HepG2 (cell line): ENCODE measurements around the gene DCP2. TPM values are rescaled to one million over a fixed set of nuclear protein-coding genes. Genes with fewer than 3 reads are reported as not detected.

Experiments used
- ATAC-seq: fragments of 200-7000 bp; cut with Tn5 transposase; 3 replicates; pipeline ENCODE4 v1.9.1; 2020; ENCODE audit warnings: mild to moderate bottlenecking, moderate library complexity
- BruUV-seq: library from RNA; stranded (reverse); fragments of 400-500 nt; replicated peaks from 2 replicates; lab custom pipeline; 2021; lab: Mats Ljungman, UMichigan
- CTCF ChIA-PET: fragments of 300-600 bp; formaldehyde crosslinking; extraction: SDS; loops from one replicate; lab custom pipeline; 2021; ENCODE audit warnings: low total read pairs, inconsistent platforms, low intra/inter-chr PET ratio; lab: Yijun Ruan, JAX
- POLR2A ChIA-PET: fragments of 350-600 bp; sonication (Branson Sonifier 250); formaldehyde crosslinking; loops from one replicate; lab custom pipeline; 2020; ENCODE audit warnings: antibody characterized with exemption, inconsistent platforms; lab: Yijun Ruan, JAX
- DNase-seq: peaks from one replicate; pipeline ENCODE4 v3.0.0-alpha.2; 2015; ENCODE audit warnings: low spot score
- FAIRE-seq: peaks from 3 replicates; lab custom pipeline; 2011; peaks lifted over from hg19 to GRCh38; lab: Jason Lieb, UNC
- H2AFZ ChIP-seq: one replicate; pipeline ENCODE4 v1.6.1; 2011; ENCODE audit warnings: low read length, inconsistent platforms
- H3K27ac ChIP-seq: fragments of 300-600 bp; 3 replicates; pipeline ENCODE4 v1.8.0; 2011; ENCODE audit warnings: mixed run types, mild to moderate bottlenecking, mixed read lengths, low read length, inconsistent platforms; ENCODE audit not compliant: insufficient read depth; ENCODE audit errors: extremely low read length
- H3K27me3 ChIP-seq, 2 experiments: fragments of 200-600 bp in 1 of 2; 2 replicates in 1 of 2; 3 replicates in 1 of 2; pipeline versions ENCODE4 v1.6.0 to v1.8.0; 2011; ENCODE audit warnings: low read length in 2 of 2, mild to moderate bottlenecking in 2 of 2, moderate library complexity in 2 of 2, inconsistent platforms in 1 of 2; ENCODE audit not compliant: insufficient read depth in 2 of 2, control insufficient read depth in 1 of 2
- H3K36me3 ChIP-seq, 2 experiments: fragments of 200-600 bp in 1 of 2; replicated peaks in 1 of 2; 2 replicates in 1 of 2; 3 replicates in 1 of 2; pipeline versions ENCODE4 v1.5.1 to v1.8.0; 2011; ENCODE audit warnings: low read length in 2 of 2, inconsistent platforms in 1 of 2; ENCODE audit not compliant: insufficient read depth in 2 of 2, control insufficient read depth in 1 of 2
- H3K4me1 ChIP-seq: 2 replicates; pipeline ENCODE4 v1.5.1; 2012; ENCODE audit warnings: low read length, inconsistent platforms; ENCODE audit not compliant: insufficient read depth
- H3K4me2 ChIP-seq: 2 replicates; pipeline ENCODE4 v1.6.0; 2011; ENCODE audit warnings: low read depth, low read length, inconsistent platforms
- H3K4me3 ChIP-seq, 3 experiments: fragments of 200-600 bp in 1 of 3; sonication (generic), shearing (Covaris generic) in 1 of 3; replicated peaks in 1 of 3; 2 replicates each; pipeline ENCODE4 v1.5.1; 2011 to 2016; ENCODE audit warnings: low read length in 3 of 3, inconsistent platforms in 2 of 3, low read depth in 2 of 3, mild to moderate bottlenecking in 2 of 3, control low read depth in 1 of 3, mixed read lengths in 1 of 3; ENCODE audit not compliant: insufficient read depth in 1 of 3
- H3K79me2 ChIP-seq: one replicate; pipeline ENCODE4 v1.6.1; 2011; ENCODE audit warnings: low read length, inconsistent platforms; ENCODE audit not compliant: insufficient read depth
- H3K9ac ChIP-seq: 2 replicates; pipeline ENCODE4 v1.6.0; 2011; ENCODE audit warnings: mild to moderate bottlenecking, low read depth, low read length, inconsistent platforms; ENCODE audit not compliant: insufficient read depth
- H3K9me3 ChIP-seq: 2 replicates; pipeline ENCODE4 v1.5.1; 2012; ENCODE audit warnings: mild to moderate bottlenecking, low read length
- H4K20me1 ChIP-seq: 2 replicates; pipeline ENCODE4 v1.6.0; 2011; ENCODE audit warnings: inconsistent platforms, mild to moderate bottlenecking, low read length, moderate library complexity; ENCODE audit not compliant: insufficient read depth
- DPF2 ChIP-seq: sonication (generic); formaldehyde crosslinking; IDR thresholded peaks from 2 replicates; pipeline ENCODE4 v1.4.0; 2020; ENCODE audit warnings: mild to moderate bottlenecking, low read depth, missing genetic modification reagents, borderline replicate concordance
- GABPA ChIP-seq, 2 experiments: IDR thresholded peaks; 2 replicates each; pipeline ENCODE4 v1.6.1; 2011 to 2016; ENCODE audit warnings: low read depth in 2 of 2, low read length in 1 of 2, missing biosample characterization in 1 of 2, missing genetic modification characterization in 1 of 2
- HNRNPLL ChIP-seq: fragments of 200-400 bp; formaldehyde crosslinking; IDR thresholded peaks from 2 replicates; pipeline ENCODE4 v1.6.1; 2017; ENCODE audit warnings: mild to moderate bottlenecking, low read depth, low read length; ENCODE audit not compliant: poor library complexity, severe bottlenecking
- MTF1 ChIP-seq: sonication (generic); formaldehyde crosslinking; IDR thresholded peaks from 2 replicates; pipeline ENCODE4 v1.5.0; 2020; ENCODE audit warnings: missing genetic modification reagents
- PRMT3 ChIP-seq: sonication (generic); formaldehyde crosslinking; IDR thresholded peaks from 2 replicates; pipeline ENCODE4 v1.8.1; 2022; ENCODE audit warnings: low read depth, mild to moderate bottlenecking, moderate library complexity, missing genetic modification reagents, borderline replicate concordance
- ZFAT ChIP-seq: sonication (generic); formaldehyde crosslinking; conservative IDR thresholded peaks from 2 replicates; pipeline ENCODE4 v1.8.1; 2023; ENCODE audit warnings: missing genetic modification reagents, inconsistent platforms
- ZNF432 ChIP-seq: sonication (generic); formaldehyde crosslinking; IDR thresholded peaks from 2 replicates; pipeline ENCODE4 v1.5.0; 2020; ENCODE audit warnings: missing genetic modification reagents, mild to moderate bottlenecking, borderline replicate concordance
- ZNF460 ChIP-seq: sonication (generic); formaldehyde crosslinking; IDR thresholded peaks from 2 replicates; pipeline ENCODE4 v1.5.1; 2020; ENCODE audit warnings: missing genetic modification reagents, mild to moderate bottlenecking, borderline replicate concordance
- ZNF543 ChIP-seq: sonication (generic); formaldehyde crosslinking; IDR thresholded peaks from 2 replicates; pipeline ENCODE4 v1.4.0; 2020; ENCODE audit warnings: mild to moderate bottlenecking, missing genetic modification reagents
- ZNF605 ChIP-seq: sonication (generic); formaldehyde crosslinking; IDR thresholded peaks from 2 replicates; pipeline ENCODE4 v1.8.0; 2022; ENCODE audit warnings: mild to moderate bottlenecking, missing genetic modification reagents
- ZNF615 ChIP-seq: sonication (generic); formaldehyde crosslinking; IDR thresholded peaks from 2 replicates; pipeline ENCODE4 v1.5.0; 2020; ENCODE audit warnings: mild to moderate bottlenecking, missing genetic modification reagents, borderline replicate concordance
- ZNF619 ChIP-seq: sonication (generic); formaldehyde crosslinking; IDR thresholded peaks from 2 replicates; pipeline ENCODE4 v1.4.0; 2020; ENCODE audit warnings: mild to moderate bottlenecking, missing genetic modification reagents
- ZNF891 ChIP-seq: sonication (generic); formaldehyde crosslinking; IDR thresholded peaks from 2 replicates; pipeline ENCODE4 v1.5.0; 2020; ENCODE audit warnings: mild to moderate bottlenecking, missing genetic modification reagents
- WGBS: methylation state at CpG from one replicate; pipeline ENCODE4 v1.1.6; 2017; ENCODE audit warnings: low lambda C conversion rate; 5-methylcytosine and 5-hydroxymethylcytosine counted together
- in situ Hi-C: cut with HindIII; loops from 2 replicates; pipeline ENCODE4 v1.10.0; 2017; ENCODE audit warnings: low pct_unique_long_range_greater_than_20kb; ENCODE audit not compliant: extremely low pct_ligation_motif_present
- intact Hi-C: fragments of 100-400 bp; cut with micrococcal nuclease; formaldehyde crosslinking; loops from one replicate; pipeline ENCODE4 v1.10.0; 2022; ENCODE audit not compliant: unreplicated experiment
- polyA plus RNA-seq, 8 experiments: library from polyadenylated mRNA; depleted of rRNA in 3 of 8; stranded (reverse) in 7 of 8; unstranded in 1 of 8; fragments of >200 nt; fragmentation: Illumina TruSeq in 4 of 8; extraction: Trizol in 4 of 8; gene quantifications; 2 replicates each; pipeline versions ENCODE4 v1.2.1 to v1.2.3, GENCODE V29; 2011 to 2016; ENCODE audit warnings: low read depth in 4 of 8, missing spikeins in 1 of 8, mixed read lengths in 1 of 8; ENCODE audit not compliant: insufficient read depth in 1 of 8
- total RNA-seq, 5 experiments: library from RNA; depleted of rRNA; stranded (reverse); fragments of >200 nt; fragmentation: Illumina TruSeq; extraction: Trizol; gene quantifications; 2 replicates each; pipeline ENCODE4 v1.2.3, GENCODE V29; 2016; ENCODE audit warnings: low read depth in 1 of 5
- TF ChIP-seq, protein P1 (sequence below): sonication (generic); formaldehyde crosslinking; IDR thresholded peaks from 2 replicates; pipeline ENCODE4 v1.5.0; 2020; ENCODE audit warnings: missing genetic modification reagents
- TF ChIP-seq, protein P2 (sequence below): sonication (generic); formaldehyde crosslinking; IDR thresholded peaks from 2 replicates; pipeline ENCODE4 v1.8.0; 2022; ENCODE audit warnings: low read depth, missing genetic modification reagents
- TF ChIP-seq, protein P3 (sequence below): IDR thresholded peaks from 2 replicates; pipeline ENCODE4 v1.4.0; 2020; ENCODE audit warnings: mild to moderate bottlenecking, missing genetic modification reagents

The DCP2 gene
- total and polyA plus RNA-seq, 2 of the 13 experiments (the other 11 are each of a cell fraction or from before 2014, with no cell fraction given): 16.2 to 63.4 TPM

DNA sequence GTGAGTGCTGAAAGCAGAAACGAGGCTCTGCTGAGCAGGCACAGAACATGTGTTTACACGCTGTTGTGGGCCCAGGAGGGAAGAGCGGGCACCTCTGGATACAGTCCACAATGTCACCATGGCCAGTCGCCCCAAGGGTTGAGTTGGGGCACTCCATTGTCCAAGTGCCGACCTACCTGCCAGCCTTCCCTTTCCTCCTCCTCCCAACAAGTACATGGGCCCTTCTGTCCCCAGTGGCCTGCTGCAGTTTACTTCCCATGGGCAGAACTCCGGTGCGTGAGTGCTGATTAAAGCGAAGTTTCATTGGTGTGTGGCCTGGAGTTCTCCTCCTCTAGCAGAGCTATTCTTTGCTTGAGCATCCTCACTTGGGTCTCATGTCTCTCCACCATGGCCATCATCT lies 50.4 kb downstream of the DCP2 start:
- peaks cover 3 to 12% of the 10 kb centered on the region in 2 experiments; a peak in 3 of 5 replicates for H3K36me3 ChIP-seq
- H3K4me1 ChIP-seq: peaks cover 7% of the 10 kb centered on the region; the same call in 1 of the 2 replicates
- POLR2A ChIA-PET: no interaction called here
- in situ Hi-C loops (loop anchor here (25.0 kb wide), 1 partner anchor 485 kb away; the partner anchor contains the start of gene YTHDC2), intact Hi-C loops (no loop called here)
- H4K20me1 ChIP-seq: no peaks in the 10 kb centered on the region
- H3K9me3 ChIP-seq: no peaks in the 10 kb centered on the region
- no TSS peak for BruUV-seq
- DNase-seq (no peak), ATAC-seq (no peak; the same call in 1 of the 3 replicates), FAIRE-seq (no peak)
- H3K4me2 ChIP-seq: no peak overlapping the region
- CTCF ChIA-PET: no interaction called here
- over 99% methylated on average over 7 of the region's 8 CpGs for WGBS
- no peaks in the 10 kb centered on the region for H3K79me2 ChIP-seq
- H3K27me3 ChIP-seq: no peaks in the 10 kb centered on the region
- H2AFZ ChIP-seq: no peak overlapping the region
- no peak overlapping the region for H3K4me3 ChIP-seq
- H3K27ac ChIP-seq: no peak overlapping the region
- H3K9ac ChIP-seq: no peak overlapping the region
- TF ChIP-seq MTF1 (no peak), ZNF605 (CRISPR knock-in tag) (no peak), GABPA (IDR thresholded peaks at IDR 0.05; ENCODE audit: low read depth, low read length) (no peak), GABPA (CRISPR knock-in tag; IDR thresholded peaks at IDR 0.05; ENCODE audit: low read depth) (no peak), ZNF891 (CRISPR knock-in tag) (no peak), ZNF432 (no peak), ZNF619 (CRISPR knock-in tag) (no peak), ZFAT (no peak), ZNF543 (no peak), ZNF615 (CRISPR knock-in tag) (no peak), HNRNPLL (no peak), PRMT3 (CRISPR knock-in tag) (no peak), ZNF460 (no peak), DPF2 (no peak)
- TF ChIP-seq, protein P1, sequence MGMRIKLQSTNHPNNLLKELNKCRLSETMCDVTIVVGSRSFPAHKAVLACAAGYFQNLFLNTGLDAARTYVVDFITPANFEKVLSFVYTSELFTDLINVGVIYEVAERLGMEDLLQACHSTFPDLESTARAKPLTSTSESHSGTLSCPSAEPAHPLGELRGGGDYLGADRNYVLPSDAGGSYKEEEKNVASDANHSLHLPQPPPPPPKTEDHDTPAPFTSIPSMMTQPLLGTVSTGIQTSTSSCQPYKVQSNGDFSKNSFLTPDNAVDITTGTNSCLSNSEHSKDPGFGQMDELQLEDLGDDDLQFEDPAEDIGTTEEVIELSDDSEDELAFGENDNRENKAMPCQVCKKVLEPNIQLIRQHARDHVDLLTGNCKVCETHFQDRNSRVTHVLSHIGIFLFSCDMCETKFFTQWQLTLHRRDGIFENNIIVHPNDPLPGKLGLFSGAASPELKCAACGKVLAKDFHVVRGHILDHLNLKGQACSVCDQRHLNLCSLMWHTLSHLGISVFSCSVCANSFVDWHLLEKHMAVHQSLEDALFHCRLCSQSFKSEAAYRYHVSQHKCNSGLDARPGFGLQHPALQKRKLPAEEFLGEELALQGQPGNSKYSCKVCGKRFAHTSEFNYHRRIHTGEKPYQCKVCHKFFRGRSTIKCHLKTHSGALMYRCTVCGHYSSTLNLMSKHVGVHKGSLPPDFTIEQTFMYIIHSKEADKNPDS (CRISPR knock-in tag): no peak
- TF ChIP-seq, protein P2, sequence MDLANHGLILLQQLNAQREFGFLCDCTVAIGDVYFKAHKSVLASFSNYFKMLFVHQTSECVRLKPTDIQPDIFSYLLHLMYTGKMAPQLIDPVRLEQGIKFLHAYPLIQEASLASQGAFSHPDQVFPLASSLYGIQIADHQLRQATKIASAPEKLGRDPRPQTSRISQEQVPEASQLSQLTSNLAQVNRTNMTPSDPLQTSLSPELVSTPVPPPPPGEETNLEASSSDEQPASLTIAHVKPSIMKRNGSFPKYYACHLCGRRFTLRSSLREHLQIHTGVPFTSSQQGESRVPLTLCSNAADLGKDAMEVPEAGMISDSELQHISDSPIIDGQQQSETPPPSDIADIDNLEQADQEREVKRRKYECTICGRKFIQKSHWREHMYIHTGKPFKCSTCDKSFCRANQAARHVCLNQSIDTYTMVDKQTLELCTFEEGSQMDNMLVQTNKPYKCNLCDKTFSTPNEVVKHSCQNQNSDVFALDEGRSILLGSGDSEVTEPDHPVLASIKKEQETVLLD (CRISPR knock-in tag): no peak
- TF ChIP-seq, protein P3, sequence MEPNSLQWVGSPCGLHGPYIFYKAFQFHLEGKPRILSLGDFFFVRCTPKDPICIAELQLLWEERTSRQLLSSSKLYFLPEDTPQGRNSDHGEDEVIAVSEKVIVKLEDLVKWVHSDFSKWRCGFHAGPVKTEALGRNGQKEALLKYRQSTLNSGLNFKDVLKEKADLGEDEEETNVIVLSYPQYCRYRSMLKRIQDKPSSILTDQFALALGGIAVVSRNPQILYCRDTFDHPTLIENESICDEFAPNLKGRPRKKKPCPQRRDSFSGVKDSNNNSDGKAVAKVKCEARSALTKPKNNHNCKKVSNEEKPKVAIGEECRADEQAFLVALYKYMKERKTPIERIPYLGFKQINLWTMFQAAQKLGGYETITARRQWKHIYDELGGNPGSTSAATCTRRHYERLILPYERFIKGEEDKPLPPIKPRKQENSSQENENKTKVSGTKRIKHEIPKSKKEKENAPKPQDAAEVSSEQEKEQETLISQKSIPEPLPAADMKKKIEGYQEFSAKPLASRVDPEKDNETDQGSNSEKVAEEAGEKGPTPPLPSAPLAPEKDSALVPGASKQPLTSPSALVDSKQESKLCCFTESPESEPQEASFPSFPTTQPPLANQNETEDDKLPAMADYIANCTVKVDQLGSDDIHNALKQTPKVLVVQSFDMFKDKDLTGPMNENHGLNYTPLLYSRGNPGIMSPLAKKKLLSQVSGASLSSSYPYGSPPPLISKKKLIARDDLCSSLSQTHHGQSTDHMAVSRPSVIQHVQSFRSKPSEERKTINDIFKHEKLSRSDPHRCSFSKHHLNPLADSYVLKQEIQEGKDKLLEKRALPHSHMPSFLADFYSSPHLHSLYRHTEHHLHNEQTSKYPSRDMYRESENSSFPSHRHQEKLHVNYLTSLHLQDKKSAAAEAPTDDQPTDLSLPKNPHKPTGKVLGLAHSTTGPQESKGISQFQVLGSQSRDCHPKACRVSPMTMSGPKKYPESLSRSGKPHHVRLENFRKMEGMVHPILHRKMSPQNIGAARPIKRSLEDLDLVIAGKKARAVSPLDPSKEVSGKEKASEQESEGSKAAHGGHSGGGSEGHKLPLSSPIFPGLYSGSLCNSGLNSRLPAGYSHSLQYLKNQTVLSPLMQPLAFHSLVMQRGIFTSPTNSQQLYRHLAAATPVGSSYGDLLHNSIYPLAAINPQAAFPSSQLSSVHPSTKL (CRISPR knock-in tag): no peak
